CD14-positive monocyte (primary cell): ENCODE data around the gene TSPY10. TPM values are rescaled to one million over a fixed set of nuclear protein-coding genes. Genes with fewer than 3 reads are reported as not detected.

Experiments used
- polyA plus RNA-seq, 3 donors: library from polyadenylated mRNA; depleted of rRNA in 1 of 3; unstranded in 2 of 3; stranded (reverse) in 1 of 3; fragments of 300-500 nt in 2 of 3; fragments of >200 nt in 1 of 3; fragmentation: Illumina TruSeq in 2 of 3; gene quantifications; 1 replicate in 2 of 3; 2 replicates in 1 of 3; pipeline ENCODE4 v1.2.3, GENCODE V29; 2012 to 2021

Gene TSPY10
- polyA plus RNA-seq, 3 donors = not detected

Other genes with a start within 250 kb of the TSPY10 start
- gene TSPY4, start 190.4 kb upstream of the TSPY10 start, polyA plus RNA-seq = not detected
- gene TSPY8, start 170.1 kb upstream of the TSPY10 start, polyA plus RNA-seq = not detected
- not detected for gene TSPY3, start 129.5 kb upstream of the TSPY10 start, polyA plus RNA-seq
- gene TSPY1, start 60.9 kb upstream of the TSPY10 start, polyA plus RNA-seq = not detected
- not detected for gene TSPY9, start 40.6 kb upstream of the TSPY10 start, polyA plus RNA-seq